Stomach (tissue), 9 donors: ENCODE results near the gene CLSTN3. TPM values are rescaled to one million over a fixed set of nuclear protein-coding genes. Genes with fewer than 3 reads are reported as not detected.

ENCODE experiments used
- DNase-seq, 2 donors: peaks; one replicate each; pipeline versions ENCODE4 v3.0.0 to v3.0.0-alpha.2; 2013 to 2019
- H3K27ac ChIP-seq, 5 donors: fragments of 200-600 bp in 4 of 5; sonication (generic) in 4 of 5; one replicate each; pipeline ENCODE4 v1.5.1; 2013 to 2019; ENCODE audit warnings: mild to moderate bottlenecking in 1 of 5, moderate library complexity in 1 of 5
- H3K27me3 ChIP-seq, 3 donors: fragments of 200-600 bp; sonication (generic); one replicate each; pipeline ENCODE4 v1.5.1; 2017 to 2019; ENCODE audit warnings: mixed run types in 1 of 3
- H3K36me3 ChIP-seq, 4 donors: fragments of 200-600 bp; sonication (generic); 1 replicate in 3 of 4; 2 replicates in 1 of 4; pipeline ENCODE4 v1.5.1; 2016 to 2019
- H3K4me1 ChIP-seq, 4 donors: fragments of 200-600 bp; sonication (generic); one replicate each; pipeline ENCODE4 v1.5.1; 2016 to 2019
- H3K4me3 ChIP-seq, 4 donors: fragments of 200-600 bp; sonication (generic) in 3 of 4; one replicate each; pipeline ENCODE4 v1.5.1; 2016 to 2019; ENCODE audit warnings: mild to moderate bottlenecking in 1 of 4
- H3K9me3 ChIP-seq, 4 donors: fragments of 200-600 bp; sonication (generic); one replicate each; pipeline ENCODE4 v1.5.1; 2016 to 2019
- EP300 ChIP-seq: sonication (generic); formaldehyde crosslinking; IDR thresholded peaks from one replicate; pipeline ENCODE4 v1.6.1; 2017; ENCODE audit warnings: antibody characterized with exemption
- POLR2A ChIP-seq, 4 donors: fragments of 450-650 bp; IDR thresholded peaks; one replicate each; pipeline ENCODE4 v1.6.1; 2016; ENCODE audit warnings: antibody characterized with exemption in 4 of 4, control low read depth in 2 of 4, mild to moderate bottlenecking in 1 of 4, moderate library complexity in 1 of 4
- POLR2AphosphoS5 ChIP-seq, 3 donors: sonication (generic); formaldehyde crosslinking; IDR thresholded peaks; one replicate each; pipeline ENCODE4 v1.6.1; 2016; ENCODE audit warnings: antibody characterized with exemption in 3 of 3
- WGBS, 5 donors: extraction: QIAGEN DNeasy Blood & Tissue Kit in 3 of 5; methylation state at CpG; one replicate each; pipeline versions ENCODE4 v1.1.5 to v1.1.7; 2013 to 2018; 5-methylcytosine and 5-hydroxymethylcytosine counted together
- intact Hi-C: fragments of 100-400 bp; cut with DNase I; formaldehyde crosslinking; loops from one replicate; pipeline ENCODE4 v1.15.1; 2023; ENCODE audit warnings: low total_unique reads
- polyA plus RNA-seq, 3 donors: library from polyadenylated mRNA; stranded (reverse); fragments of 200-250 nt; gene quantifications; one replicate each; pipeline ENCODE4 v1.2.3, GENCODE V29; 2013
- total RNA-seq, 5 donors: library from RNA; depleted of rRNA; stranded (reverse); fragments of >200 nt; gene quantifications; one replicate each; pipeline versions ENCODE4 v1.1.0 to v1.2.3, GENCODE V29; 2014 to 2016
- TF ChIP-seq, protein P1 (sequence below), 7 experiments: fragments of 450-650 bp in 4 of 7; fragments of 200-600 bp in 3 of 7; sonication (generic) in 3 of 7; IDR thresholded peaks; one replicate each; pipeline ENCODE4 v1.5.1; 2016 to 2019; ENCODE audit warnings: antibody characterized with exemption in 7 of 7, control low read depth in 2 of 7, mild to moderate bottlenecking in 1 of 7
- donor health status: healthy with polysubstance abuse.
- donor health status: Bipolar disorder and iron deficiency.
- donor health status: healthy.

CLSTN3 gene
- total and polyA plus RNA-seq, 8 donors = 2.4 to 149 (median 17.5) TPM

- no peak overlapping the region for H3K4me3 ChIP-seq
- H3K9me3 ChIP-seq = no peaks in the 10 kb centered on the region
- H3K36me3 ChIP-seq = peaks cover 3 to 18% (median 11%) of the 10 kb centered on the region in 4 donors
- H3K4me1 ChIP-seq = peaks cover 19 to 62% (median 28%) of the 10 kb centered on the region in 4 donors
- no peak for TF ChIP-seq POLR2AphosphoS5 (IDR thresholded peaks at IDR 0.05)
- TF ChIP-seq, protein P1, sequence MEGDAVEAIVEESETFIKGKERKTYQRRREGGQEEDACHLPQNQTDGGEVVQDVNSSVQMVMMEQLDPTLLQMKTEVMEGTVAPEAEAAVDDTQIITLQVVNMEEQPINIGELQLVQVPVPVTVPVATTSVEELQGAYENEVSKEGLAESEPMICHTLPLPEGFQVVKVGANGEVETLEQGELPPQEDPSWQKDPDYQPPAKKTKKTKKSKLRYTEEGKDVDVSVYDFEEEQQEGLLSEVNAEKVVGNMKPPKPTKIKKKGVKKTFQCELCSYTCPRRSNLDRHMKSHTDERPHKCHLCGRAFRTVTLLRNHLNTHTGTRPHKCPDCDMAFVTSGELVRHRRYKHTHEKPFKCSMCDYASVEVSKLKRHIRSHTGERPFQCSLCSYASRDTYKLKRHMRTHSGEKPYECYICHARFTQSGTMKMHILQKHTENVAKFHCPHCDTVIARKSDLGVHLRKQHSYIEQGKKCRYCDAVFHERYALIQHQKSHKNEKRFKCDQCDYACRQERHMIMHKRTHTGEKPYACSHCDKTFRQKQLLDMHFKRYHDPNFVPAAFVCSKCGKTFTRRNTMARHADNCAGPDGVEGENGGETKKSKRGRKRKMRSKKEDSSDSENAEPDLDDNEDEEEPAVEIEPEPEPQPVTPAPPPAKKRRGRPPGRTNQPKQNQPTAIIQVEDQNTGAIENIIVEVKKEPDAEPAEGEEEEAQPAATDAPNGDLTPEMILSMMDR (IDR thresholded peaks at IDR 0.05) = no peak
- TF ChIP-seq POLR2A (IDR thresholded peaks at IDR 0.05) = no peak
- no peak for TF ChIP-seq EP300
- intact Hi-C loops = loop anchor here (10.0 kb wide), 1 partner anchor 166 kb away; the partner anchor contains the start of genes C12orf57 and RNU7-1
- H3K27me3 ChIP-seq = no peaks in the 10 kb centered on the region
- H3K27ac ChIP-seq = peak overlapping the region in 1 of 5 donors; percentile 2
- DNase-seq = no peak
- 88 to 97% (median 91%) methylated on average over 5 of the region's 5 CpGs for WGBS, 5 donors
Measured at GRCh38 chr12:7110661-7111060, 19.5 kb upstream of the CLSTN3 start.

DNA sequence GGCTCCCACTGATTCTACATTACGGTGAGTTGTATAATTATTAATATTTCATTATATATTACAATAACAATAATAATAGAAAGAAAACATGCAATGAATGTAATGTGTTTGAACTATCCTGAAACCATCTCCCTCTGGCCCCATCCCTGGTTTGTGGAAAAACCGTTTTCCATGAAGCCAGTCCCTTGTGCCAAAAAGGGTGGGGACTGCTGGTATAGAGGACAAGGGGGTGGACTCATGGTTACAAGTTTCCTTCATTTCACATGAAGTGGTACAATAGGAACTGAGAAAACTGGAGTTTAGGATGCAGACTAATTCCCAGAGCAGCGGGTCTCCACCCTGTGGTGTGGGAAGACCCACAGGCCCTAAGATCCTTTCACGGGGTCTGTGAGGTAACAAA lies 18.1 kb upstream of the CLSTN3 start:
- no peak for TF ChIP-seq POLR2AphosphoS5 (IDR thresholded peaks at IDR 0.05)
- peak in 1 of 2 donors; percentile 57 for DNase-seq
- Histone ChIP-seq H3K4me3 (no peak overlapping the region), H3K36me3 (peaks cover 3 to 32% (median 22%) of the 10 kb centered on the region in 4 donors), H3K4me1 (peaks cover 15 to 50% (median 23%) of the 10 kb centered on the region in 4 donors), H3K9me3 (no peaks in the 10 kb centered on the region), H3K27me3 (no peaks in the 10 kb centered on the region), H3K27ac (peak overlapping the region in 2 of 5 donors; percentile 15 to 44)
- intact Hi-C loops = loop anchor here (10.0 kb wide), 1 partner anchor 167 kb away; the partner anchor contains the start of genes C12orf57 and RNU7-1
- 75 to 86% (median 79%) methylated on average over 4 of the region's 4 CpGs for WGBS, 5 donors

DNA sequence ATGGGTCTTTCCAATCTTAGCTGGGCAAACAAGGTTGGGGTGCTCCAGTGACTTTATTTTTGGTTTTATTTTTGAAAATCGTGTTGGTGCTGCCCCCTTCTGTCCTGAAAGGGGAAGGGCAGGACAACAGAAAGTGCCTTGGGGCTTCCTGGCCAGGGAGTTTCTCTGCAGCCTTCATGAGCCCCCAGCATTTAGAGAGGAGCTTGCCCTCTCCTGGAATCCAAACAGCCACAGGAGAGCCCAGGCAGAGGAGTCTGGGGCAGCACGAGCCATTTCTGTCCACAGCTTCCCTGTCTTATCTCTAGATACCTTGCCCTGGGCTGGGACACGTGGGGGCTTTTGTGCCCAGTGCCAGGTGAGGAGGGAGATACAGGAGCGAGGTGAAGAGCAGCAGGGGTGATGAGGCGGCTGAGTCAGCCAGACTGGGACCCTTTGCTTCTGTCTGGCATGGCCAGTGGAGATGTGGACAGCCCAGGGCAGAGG lies 16.7 kb upstream of the CLSTN3 start:
- Histone ChIP-seq H3K4me3 (peak overlapping the region in 1 of 4 donors; percentile 6), H3K4me1 (peaks cover 6 to 40% (median 14%) of the 10 kb centered on the region in 4 donors), H3K27me3 (no peaks in the 10 kb centered on the region), H3K36me3 (peaks cover 3 to 46% (median 36%) of the 10 kb centered on the region in 4 donors), H3K9me3 (no peaks in the 10 kb centered on the region), H3K27ac (peak overlapping the region in 3 of 5 donors; percentile 3 to 39 (median 15))
- DNase-seq = peak in 1 of 2 donors; percentile 72
- 25 to 46% (median 39%) methylated on average over 3 to 5 of the region's 5 CpGs for WGBS, 5 donors
- TF ChIP-seq, protein P1 (IDR thresholded peaks at IDR 0.05) = peak in 5 of 7 experiments; percentile 58 to 93 (median 86)
- TF ChIP-seq POLR2AphosphoS5 (IDR thresholded peaks at IDR 0.05) = no peak
- no peak for TF ChIP-seq POLR2A (IDR thresholded peaks at IDR 0.05)
- intact Hi-C loops = loop anchor here (10.0 kb wide), 1 partner anchor 169 kb away; the partner anchor contains the start of genes C12orf57 and RNU7-1

- no peak overlapping the region for H3K27ac ChIP-seq
- TF ChIP-seq, protein P1 (IDR thresholded peaks at IDR 0.05) = no peak
- TF ChIP-seq POLR2A (IDR thresholded peaks at IDR 0.05) (no peak), POLR2AphosphoS5 (IDR thresholded peaks at IDR 0.05) (no peak), EP300 (no peak)
- peaks cover 6 to 40% (median 14%) of the 10 kb centered on the region in 4 donors for H3K4me1 ChIP-seq
- H3K27me3 ChIP-seq = no peaks in the 10 kb centered on the region
- WGBS, 5 donors = 89 to 94% (median 91%) methylated on average over 11 of the region's 11 CpGs
- no peak for DNase-seq
- no peak overlapping the region for H3K4me3 ChIP-seq
- intact Hi-C loops = loop anchor here (10.0 kb wide), 1 partner anchor 169 kb away; the partner anchor contains the start of genes C12orf57 and RNU7-1
- no peaks in the 10 kb centered on the region for H3K9me3 ChIP-seq
- peaks cover 3 to 48% (median 37%) of the 10 kb centered on the region in 4 donors for H3K36me3 ChIP-seq
Measured at GRCh38 chr12:7114008-7114407, 16.2 kb upstream of the CLSTN3 start.

- Histone ChIP-seq H3K4me3 (no peak overlapping the region), H3K4me1 (peaks cover 0 to 31% (median 9%) of the 10 kb centered on the region in 4 donors), H3K27me3 (no peaks in the 10 kb centered on the region), H3K9me3 (no peaks in the 10 kb centered on the region), H3K36me3 (peaks cover 3 to 48% (median 37%) of the 10 kb centered on the region in 4 donors), H3K27ac (no peak overlapping the region)
- TF ChIP-seq EP300 (no peak), POLR2A (IDR thresholded peaks at IDR 0.05) (no peak), POLR2AphosphoS5 (IDR thresholded peaks at IDR 0.05) (no peak)
- TF ChIP-seq, protein P1 (IDR thresholded peaks at IDR 0.05) = no peak
- whole genome bisulfite sequencing, 5 donors = 86 to 89% (median 88%) methylated on average over 6 of the region's 6 CpGs
- no peak for DNase-seq
- intact Hi-C loops = loop anchor here (10.0 kb wide), 1 partner anchor 170 kb away; the partner anchor contains the start of genes C12orf57 and RNU7-1
Measured at GRCh38 chr12:7114851-7115250, 15.3 kb upstream of the CLSTN3 start.
